Measurements from ENCODE around the gene LRRC1.
A peak's percentile ranks its signal among the peaks of the same experiment; 100 is the strongest.

The LRRC1 gene

GRCh38 chr6:53818858-53819609 is 24.2 kb downstream of the LRRC1 start:
- Mint-ChIP-seq H3K4me1 (peaks cover 39% of the 10 kb centered on the region), H3K36me3 (ENCODE audit: low read depth) (no peaks in the 10 kb centered on the region), H3K9me3 (no peaks in the 10 kb centered on the region), H3K4me3 (no peak overlapping the region), H3K27ac (no peak overlapping the region), H3K27me3 (ENCODE audit: low read depth) (no peaks in the 10 kb centered on the region)
- TF ChIP-seq, protein P1, sequence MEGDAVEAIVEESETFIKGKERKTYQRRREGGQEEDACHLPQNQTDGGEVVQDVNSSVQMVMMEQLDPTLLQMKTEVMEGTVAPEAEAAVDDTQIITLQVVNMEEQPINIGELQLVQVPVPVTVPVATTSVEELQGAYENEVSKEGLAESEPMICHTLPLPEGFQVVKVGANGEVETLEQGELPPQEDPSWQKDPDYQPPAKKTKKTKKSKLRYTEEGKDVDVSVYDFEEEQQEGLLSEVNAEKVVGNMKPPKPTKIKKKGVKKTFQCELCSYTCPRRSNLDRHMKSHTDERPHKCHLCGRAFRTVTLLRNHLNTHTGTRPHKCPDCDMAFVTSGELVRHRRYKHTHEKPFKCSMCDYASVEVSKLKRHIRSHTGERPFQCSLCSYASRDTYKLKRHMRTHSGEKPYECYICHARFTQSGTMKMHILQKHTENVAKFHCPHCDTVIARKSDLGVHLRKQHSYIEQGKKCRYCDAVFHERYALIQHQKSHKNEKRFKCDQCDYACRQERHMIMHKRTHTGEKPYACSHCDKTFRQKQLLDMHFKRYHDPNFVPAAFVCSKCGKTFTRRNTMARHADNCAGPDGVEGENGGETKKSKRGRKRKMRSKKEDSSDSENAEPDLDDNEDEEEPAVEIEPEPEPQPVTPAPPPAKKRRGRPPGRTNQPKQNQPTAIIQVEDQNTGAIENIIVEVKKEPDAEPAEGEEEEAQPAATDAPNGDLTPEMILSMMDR (IDR thresholded peaks at IDR 0.05; ENCODE audit: unreplicated experiment in 3 of 3): no peak

DNA sequence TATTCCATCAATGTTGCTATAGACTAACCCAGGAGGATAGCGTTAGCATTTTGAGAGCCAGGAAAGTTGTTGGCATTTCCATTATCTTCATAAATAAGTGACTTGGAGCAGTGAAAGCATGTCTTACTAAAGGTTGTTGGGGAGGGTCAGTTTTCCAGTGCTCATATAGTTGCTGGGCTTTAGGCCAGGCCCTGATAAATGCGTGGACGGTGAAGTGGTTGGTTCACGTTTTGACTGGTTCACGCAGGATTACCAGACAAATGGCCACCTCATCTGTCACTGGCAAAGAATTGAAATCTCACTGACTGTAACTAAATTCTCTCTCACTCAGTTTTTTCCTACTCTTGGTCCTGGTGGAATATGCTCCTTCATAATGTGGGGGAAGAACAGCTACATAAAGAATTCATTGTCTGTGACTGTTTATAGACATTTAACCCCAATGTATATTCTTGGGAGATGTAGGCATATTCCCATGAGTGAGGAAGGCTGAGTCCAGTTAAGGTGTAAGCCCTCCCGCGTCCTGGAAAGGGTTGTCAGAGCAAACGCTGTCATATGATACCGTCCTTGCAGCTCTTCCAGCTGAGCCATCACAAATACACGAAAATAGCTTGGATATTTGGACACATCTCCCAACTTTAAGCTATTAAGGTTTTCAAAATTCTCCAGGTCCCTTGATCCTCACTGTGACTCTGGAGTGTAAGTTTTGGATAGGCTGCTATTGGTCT is 27.8 kb downstream of the LRRC1 start:
- Mint-ChIP-seq H3K4me3 (no peak overlapping the region), H3K4me1 (peaks cover 44% of the 10 kb centered on the region), H3K36me3 (ENCODE audit: low read depth) (no peaks in the 10 kb centered on the region), H3K27me3 (ENCODE audit: low read depth) (no peaks in the 10 kb centered on the region), H3K27ac (peak overlapping the region; percentile 60 to 89 (median 61)), H3K9me3 (no peaks in the 10 kb centered on the region)
- TF ChIP-seq, protein P1 (IDR thresholded peaks at IDR 0.05; ENCODE audit: unreplicated experiment in 3 of 3): no peak

DNA sequence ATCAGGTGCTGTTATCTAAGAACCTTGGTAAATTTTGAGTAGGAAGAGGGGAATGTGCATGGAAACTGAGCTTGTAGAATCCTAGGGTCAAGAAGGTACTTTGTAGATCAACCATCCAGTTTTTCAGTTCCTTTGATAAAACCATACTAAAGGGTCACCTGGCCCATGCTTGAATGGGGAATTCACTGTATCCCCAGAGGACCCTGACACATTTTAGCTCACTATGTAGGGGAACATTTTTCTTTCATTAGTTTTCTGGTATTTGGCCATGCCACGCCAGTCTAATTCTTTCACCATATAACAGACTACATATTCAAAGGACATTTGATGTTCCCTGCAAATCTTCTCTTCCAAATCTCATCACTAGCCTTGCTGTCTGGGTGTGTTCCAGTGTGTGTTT is 29.9 kb downstream of the LRRC1 start:
- H3K27ac Mint-ChIP-seq: no peak overlapping the region
- H3K36me3 Mint-ChIP-seq (ENCODE audit: low read depth): no peaks in the 10 kb centered on the region
- H3K9me3 Mint-ChIP-seq: no peaks in the 10 kb centered on the region
- TF ChIP-seq, protein P1 (IDR thresholded peaks at IDR 0.05; ENCODE audit: unreplicated experiment in 3 of 3): no peak
- H3K4me3 Mint-ChIP-seq: no peak overlapping the region
- H3K27me3 Mint-ChIP-seq (ENCODE audit: low read depth): no peaks in the 10 kb centered on the region
- H3K4me1 Mint-ChIP-seq: peaks cover 54% of the 10 kb centered on the region

- TF ChIP-seq, protein P1 (IDR thresholded peaks at IDR 0.05; ENCODE audit: unreplicated experiment in 3 of 3): no peak
- no peak overlapping the region for H3K27ac Mint-ChIP-seq
- H3K27me3 Mint-ChIP-seq (ENCODE audit: low read depth): no peaks in the 10 kb centered on the region
- H3K36me3 Mint-ChIP-seq (ENCODE audit: low read depth): no peaks in the 10 kb centered on the region
- no peaks in the 10 kb centered on the region for H3K9me3 Mint-ChIP-seq
- H3K4me3 Mint-ChIP-seq: no peak overlapping the region
- peaks cover 56% of the 10 kb centered on the region for H3K4me1 Mint-ChIP-seq
Observed at GRCh38 chr6:53825532-53826321, 30.9 kb downstream of the LRRC1 start.

- no peaks in the 10 kb centered on the region for H3K36me3 Mint-ChIP-seq (ENCODE audit: low read depth)
- TF ChIP-seq, protein P1 (IDR thresholded peaks at IDR 0.05; ENCODE audit: unreplicated experiment in 3 of 3): no peak
- peaks cover 45% of the 10 kb centered on the region for H3K4me1 Mint-ChIP-seq
- peak overlapping the region in 2 of 3 experiments; percentile 1 to 8 for H3K27ac Mint-ChIP-seq
- no peaks in the 10 kb centered on the region for H3K27me3 Mint-ChIP-seq (ENCODE audit: low read depth)
- no peak overlapping the region for H3K4me3 Mint-ChIP-seq
- H3K9me3 Mint-ChIP-seq: no peaks in the 10 kb centered on the region
Observed at GRCh38 chr6:53827531-53827930, 32.7 kb downstream of the LRRC1 start.
